Progenitor cell of endocrine pancreas (in vitro differentiated cells): ENCODE data around the gene MEGF10. TPM values are rescaled to one million over a fixed set of nuclear protein-coding genes. Genes with fewer than 3 reads are reported as not detected.

Experiments
- DNase-seq: peaks from one replicate; pipeline ENCODE4 v3.0.0; 2021; ENCODE audit warnings: low spot score; ENCODE audit not compliant: unreplicated experiment
- H3K27ac Mint-ChIP-seq: 2 replicates; pipeline ENCODE4 v1.8.0; 2021; ENCODE audit warnings: mild to moderate bottlenecking, moderate library complexity, mixed read lengths
- H3K27me3 Mint-ChIP-seq: 2 replicates; pipeline ENCODE4 v1.8.0; 2021; ENCODE audit warnings: mixed read lengths
- H3K36me3 Mint-ChIP-seq: 2 replicates; pipeline ENCODE4 v1.8.0; 2022; ENCODE audit warnings: mixed read lengths; ENCODE audit not compliant: insufficient read depth
- H3K4me1 Mint-ChIP-seq: 2 replicates; pipeline ENCODE4 v1.8.0; 2021; ENCODE audit warnings: low read depth, mixed read lengths
- H3K4me3 Mint-ChIP-seq: 2 replicates; pipeline ENCODE4 v1.8.0; 2021; ENCODE audit warnings: low read depth, mild to moderate bottlenecking, moderate library complexity, mixed read lengths
- H3K9me3 Mint-ChIP-seq: 2 replicates; pipeline ENCODE4 v1.8.0; 2021; ENCODE audit warnings: low read depth, mixed read lengths
- CTCF ChIP-seq: fragments of 200-600 bp; sonication (generic); IDR thresholded peaks from one replicate; pipeline ENCODE4 v1.5.0; 2021; ENCODE audit warnings: antibody characterized with exemption, mild to moderate bottlenecking; ENCODE audit not compliant: unreplicated experiment
- total RNA-seq: library from RNA; stranded (reverse); gene quantifications from 2 replicates; pipeline ENCODE4 v1.2.1, GENCODE V29; 2021

The MEGF10 gene
- total RNA-seq, 1 donor from 2014 or later, result 12.5 TPM

- H3K4me3 Mint-ChIP-seq, result no peak overlapping the region
- H3K27ac Mint-ChIP-seq, result no peak overlapping the region
- DNase-seq, result no peak
- no peak for TF ChIP-seq CTCF
- peaks cover 4% of the 10 kb centered on the region for H3K27me3 Mint-ChIP-seq
- no peaks in the 10 kb centered on the region for H3K36me3 Mint-ChIP-seq
- peaks cover 1% of the 10 kb centered on the region for H3K4me1 Mint-ChIP-seq
- no peaks in the 10 kb centered on the region for H3K9me3 Mint-ChIP-seq
These were observed 182.1 kb downstream of the MEGF10 start for GRCh38 chr5:127472700-127473099.

- Mint-ChIP-seq H3K36me3 (peaks cover 1% of the 10 kb centered on the region), H3K9me3 (peaks cover 15% of the 10 kb centered on the region), H3K27me3 (no peaks in the 10 kb centered on the region), H3K4me3 (no peak overlapping the region), H3K27ac (no peak overlapping the region), H3K4me1 (peaks cover 8% of the 10 kb centered on the region)
- DNase-seq, result no peak
- no peak for TF ChIP-seq CTCF
These were observed 195.9 kb downstream of the MEGF10 start for GRCh38 chr5:127486471-127486870.

DNA sequence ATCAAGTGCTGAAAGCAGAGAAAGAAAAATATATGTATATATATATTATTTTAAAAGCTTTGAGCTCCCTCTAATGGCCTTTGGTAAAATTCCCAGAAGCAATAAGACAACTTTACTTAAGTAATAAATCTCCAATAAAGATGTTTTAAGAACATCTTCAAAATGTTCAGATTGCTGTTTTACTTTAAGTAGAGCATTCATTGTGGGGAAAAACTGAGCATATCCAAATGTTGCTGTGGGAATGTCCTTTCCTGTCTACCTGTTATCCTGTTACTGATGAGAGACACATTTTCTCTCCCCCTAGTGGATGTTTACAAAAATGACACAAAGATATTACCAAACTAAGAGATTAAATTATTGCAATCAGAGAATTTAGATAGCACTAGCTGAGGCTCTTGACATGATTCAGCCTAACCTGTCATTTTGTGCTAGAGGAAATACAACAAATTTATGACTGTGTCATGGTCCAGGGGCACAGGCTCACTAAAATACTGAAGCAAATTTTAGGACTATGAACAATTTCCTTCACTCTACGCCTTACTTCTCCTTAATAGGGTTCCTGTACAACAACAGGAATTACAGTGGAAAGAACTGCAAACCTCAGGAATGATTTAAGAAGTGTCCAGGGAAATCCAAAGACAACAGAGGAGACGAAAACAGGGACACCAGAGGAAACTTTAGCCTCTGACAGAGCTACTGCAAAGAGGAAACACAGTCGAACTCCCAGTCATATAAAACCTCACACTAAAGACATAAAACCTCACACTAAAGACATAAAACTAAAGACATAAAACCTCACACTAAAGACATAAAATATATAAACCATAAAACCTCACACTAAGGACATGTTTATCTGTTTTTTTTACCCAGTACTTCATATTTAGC lies 202.5 kb downstream of the MEGF10 start:
- peaks cover 12% of the 10 kb centered on the region for H3K9me3 Mint-ChIP-seq
- H3K36me3 Mint-ChIP-seq, result peaks cover 1% of the 10 kb centered on the region
- H3K4me3 Mint-ChIP-seq, result no peak overlapping the region
- no peak overlapping the region for H3K27ac Mint-ChIP-seq
- H3K27me3 Mint-ChIP-seq, result peaks cover 6% of the 10 kb centered on the region
- H3K4me1 Mint-ChIP-seq, result peaks cover 5% of the 10 kb centered on the region
- DNase-seq, result no peak
- TF ChIP-seq CTCF, result peak; percentile 92

GRCh38 chr5:127498548-127498947 lies 208.0 kb downstream of the MEGF10 start:
- no peak for TF ChIP-seq CTCF
- Mint-ChIP-seq H3K4me1 (no peaks in the 10 kb centered on the region), H3K27me3 (peaks cover 10% of the 10 kb centered on the region), H3K27ac (no peak overlapping the region), H3K36me3 (no peaks in the 10 kb centered on the region), H3K9me3 (no peaks in the 10 kb centered on the region), H3K4me3 (no peak overlapping the region)
- no peak for DNase-seq

GRCh38 chr5:127505905-127506304 lies 215.3 kb downstream of the MEGF10 start:
- no peak for TF ChIP-seq CTCF
- Mint-ChIP-seq H3K9me3 (no peaks in the 10 kb centered on the region), H3K27ac (no peak overlapping the region), H3K4me3 (no peak overlapping the region), H3K36me3 (no peaks in the 10 kb centered on the region), H3K27me3 (peaks cover 5% of the 10 kb centered on the region), H3K4me1 (peaks cover 4% of the 10 kb centered on the region)
- no peak for DNase-seq
